Glutamatergic neuron (in vitro differentiated cells): ENCODE measurements around the gene GIPC2. TPM values are rescaled to one million over a fixed set of nuclear protein-coding genes. Genes with fewer than 3 reads are reported as not detected.
A peak's percentile ranks its signal among the peaks of the same experiment; 100 is the strongest.

Experiments used
- DNase-seq: peaks from one replicate; pipeline ENCODE4 v3.0.0; 2022
- H3K27ac Mint-ChIP-seq: one replicate; pipeline ENCODE4 v1.8.0; 2020; ENCODE audit warnings: mild to moderate bottlenecking, mixed read lengths, inconsistent platforms; ENCODE audit not compliant: unreplicated experiment
- H3K27me3 Mint-ChIP-seq: one replicate; pipeline ENCODE4 v1.8.0; 2020; ENCODE audit warnings: mild to moderate bottlenecking, moderate library complexity, mixed read lengths, inconsistent platforms; ENCODE audit not compliant: unreplicated experiment
- H3K36me3 Mint-ChIP-seq: one replicate; pipeline ENCODE4 v1.8.0; 2020; ENCODE audit warnings: mild to moderate bottlenecking, mixed read lengths, inconsistent platforms; ENCODE audit not compliant: unreplicated experiment
- H3K4me1 Mint-ChIP-seq: one replicate; pipeline ENCODE4 v1.8.0; 2020; ENCODE audit warnings: mild to moderate bottlenecking, low read depth, mixed read lengths, inconsistent platforms; ENCODE audit not compliant: unreplicated experiment
- H3K4me3 Mint-ChIP-seq: one replicate; pipeline ENCODE4 v1.8.0; 2020; ENCODE audit warnings: mild to moderate bottlenecking, mixed read lengths, inconsistent platforms; ENCODE audit not compliant: unreplicated experiment
- H3K9me3 Mint-ChIP-seq: one replicate; pipeline ENCODE4 v1.8.0; 2020; ENCODE audit warnings: mild to moderate bottlenecking, moderate library complexity, mixed read lengths, inconsistent platforms; ENCODE audit not compliant: unreplicated experiment
- CTCF ChIP-seq: fragments of 200-600 bp; sonication (generic); IDR thresholded peaks from one replicate; pipeline ENCODE4 v1.5.0; 2021; ENCODE audit not compliant: partially characterized antibody, unreplicated experiment
- total RNA-seq: library from RNA; stranded (reverse); fragmentation: NEBNext Ultra II Directional; extraction: Animal tissue kit (Norgen Biotek cat#: 25700); gene quantifications from one replicate; pipeline ENCODE4 v1.2.1, GENCODE V29; 2021; ENCODE audit not compliant: unreplicated experiment

The GIPC2 gene
- total RNA-seq, 1 donor from 2014 or later: not detected

GRCh38 chr1:78145105-78145580, 99.4 kb downstream of the GIPC2 start:
- H3K36me3 Mint-ChIP-seq: no peaks in the 10 kb centered on the region
- H3K4me3 Mint-ChIP-seq: no peak overlapping the region
- no peaks in the 10 kb centered on the region for H3K4me1 Mint-ChIP-seq
- no peak overlapping the region for H3K27ac Mint-ChIP-seq
- TF ChIP-seq CTCF: peak; percentile 84
- peak; percentile 39 for DNase-seq
- no peaks in the 10 kb centered on the region for H3K27me3 Mint-ChIP-seq
- H3K9me3 Mint-ChIP-seq: no peaks in the 10 kb centered on the region

GRCh38 chr1:78146205-78146771, 100.5 kb downstream of the GIPC2 start:
- no peaks in the 10 kb centered on the region for H3K4me1 Mint-ChIP-seq
- no peaks in the 10 kb centered on the region for H3K36me3 Mint-ChIP-seq
- no peak for DNase-seq
- no peaks in the 10 kb centered on the region for H3K27me3 Mint-ChIP-seq
- no peak for TF ChIP-seq CTCF
- no peaks in the 10 kb centered on the region for H3K9me3 Mint-ChIP-seq
- H3K27ac Mint-ChIP-seq: no peak overlapping the region
- H3K4me3 Mint-ChIP-seq: no peak overlapping the region

- TF ChIP-seq CTCF: no peak
Measured at GRCh38 chr1:78147031-78147430, 101.3 kb downstream of the GIPC2 start.

GRCh38 chr1:78153092-78153736, 107.4 kb downstream of the GIPC2 start:
- no peak overlapping the region for H3K27ac Mint-ChIP-seq
- H3K9me3 Mint-ChIP-seq: no peaks in the 10 kb centered on the region
- no peak for DNase-seq
- H3K4me3 Mint-ChIP-seq: no peak overlapping the region
- no peaks in the 10 kb centered on the region for H3K27me3 Mint-ChIP-seq
- no peaks in the 10 kb centered on the region for H3K36me3 Mint-ChIP-seq
- H3K4me1 Mint-ChIP-seq: no peaks in the 10 kb centered on the region
- TF ChIP-seq CTCF: no peak

More at GRCh38 chr1:78147031-78147430, 101.3 kb downstream of the GIPC2 start:
- Mint-ChIP-seq H3K27me3 (no peaks in the 10 kb centered on the region), H3K9me3 (no peaks in the 10 kb centered on the region), H3K36me3 (no peaks in the 10 kb centered on the region), H3K27ac (no peak overlapping the region), H3K4me3 (no peak overlapping the region), H3K4me1 (no peaks in the 10 kb centered on the region)
- no peak for DNase-seq

GRCh38 chr1:78155121-78155520, 109.4 kb downstream of the GIPC2 start:
- Mint-ChIP-seq H3K4me3 (no peak overlapping the region), H3K27ac (no peak overlapping the region), H3K4me1 (no peaks in the 10 kb centered on the region), H3K9me3 (no peaks in the 10 kb centered on the region), H3K36me3 (no peaks in the 10 kb centered on the region), H3K27me3 (peaks cover 1% of the 10 kb centered on the region)
- DNase-seq: no peak
- TF ChIP-seq CTCF: no peak
